ENCODE data around the gene SNRPE. TPM values are rescaled to one million over a fixed set of nuclear protein-coding genes. Genes with fewer than 3 reads are reported as not detected.

Gene SNRPE
- total and polyA plus RNA-seq, 2 of the 13 experiments (the other 11 are each of a cell fraction or from before 2014, with no cell fraction given), result 146 to 281 TPM

- TF ChIP-seq ZNF407 (CRISPR knock-in tag; IDR thresholded peaks at IDR 0.05; ENCODE audit: not compliant biosample characterization) (no peak), ZSCAN12 (CRISPR knock-in tag; IDR thresholded peaks at IDR 0.05) (peak; percentile 10; the same call in 1 of the 2 replicates), SRSF9 (IDR thresholded peaks at IDR 0.05; ENCODE audit: borderline replicate concordance, insufficient read depth, low read depth, low read length, poor library complexity, severe bottlenecking) (no peak), SALL1 (CRISPR knock-in tag; IDR thresholded peaks at IDR 0.05) (peak; percentile 93), ZHX1 (CRISPR knock-in tag; IDR thresholded peaks at IDR 0.05; ENCODE audit: low read depth) (peak; percentile 86), ZSCAN25 (CRISPR knock-in tag; IDR thresholded peaks at IDR 0.05) (peak; percentile 76; the same call in 1 of the 2 replicates), ZNF546 (CRISPR knock-in tag; conservative IDR thresholded peaks at IDR 0.05) (no peak), ZNF460 (CRISPR knock-in tag; IDR thresholded peaks at IDR 0.05; ENCODE audit: borderline replicate concordance) (no peak; the same call in 1 of the 2 replicates), CAMTA2 (CRISPR knock-in tag; IDR thresholded peaks at IDR 0.05; ENCODE audit: borderline replicate concordance) (no peak), EP300 (IDR thresholded peaks at IDR 0.05; ENCODE audit: low read depth in 2 of 2, low read length in 2 of 2) (peak in 1 of 2 experiments; percentile 48; a peak in 1 of 4 replicates), EP300 (CRISPR knock-in tag; IDR thresholded peaks at IDR 0.05; ENCODE audit: borderline replicate concordance) (no peak; the same call in 1 of the 2 replicates), ZNF720 (CRISPR knock-in tag; IDR thresholded peaks at IDR 0.05) (no peak), CTCF (CRISPR knock-in tag; IDR thresholded peaks at IDR 0.05) (peak; percentile 97)
Measured at GRCh38 chr1:203861379-203862184, at the start of gene SNRPE (continued).

All from HepG2 (cell line).